Stomach (tissue), 9 donors: ENCODE data around the gene WDR82. TPM values are rescaled to one million over a fixed set of nuclear protein-coding genes. Genes with fewer than 3 reads are reported as not detected.
A peak's percentile ranks its signal among the peaks of the same experiment; 100 is the strongest.
"Not testable (repeated sequence)": the region's sequence is repeated elsewhere in the genome, so short reads cannot be mapped to it uniquely, and the experiment has no call there.

Experiments
- DNase-seq, 2 donors: peaks; one replicate each; pipeline versions ENCODE4 v3.0.0 to v3.0.0-alpha.2; 2013 to 2019
- H3K27ac ChIP-seq, 5 donors: fragments of 200-600 bp in 4 of 5; sonication (generic) in 4 of 5; one replicate each; pipeline ENCODE4 v1.5.1; 2013 to 2019; ENCODE audit warnings: mild to moderate bottlenecking in 1 of 5, moderate library complexity in 1 of 5
- H3K27me3 ChIP-seq, 3 donors: fragments of 200-600 bp; sonication (generic); one replicate each; pipeline ENCODE4 v1.5.1; 2017 to 2019; ENCODE audit warnings: mixed run types in 1 of 3
- H3K36me3 ChIP-seq, 4 donors: fragments of 200-600 bp; sonication (generic); 1 replicate in 3 of 4; 2 replicates in 1 of 4; pipeline ENCODE4 v1.5.1; 2016 to 2019
- H3K4me1 ChIP-seq, 4 donors: fragments of 200-600 bp; sonication (generic); one replicate each; pipeline ENCODE4 v1.5.1; 2016 to 2019
- H3K4me3 ChIP-seq, 4 donors: fragments of 200-600 bp; sonication (generic) in 3 of 4; one replicate each; pipeline ENCODE4 v1.5.1; 2016 to 2019; ENCODE audit warnings: mild to moderate bottlenecking in 1 of 4
- H3K9me3 ChIP-seq, 4 donors: fragments of 200-600 bp; sonication (generic); one replicate each; pipeline ENCODE4 v1.5.1; 2016 to 2019
- EP300 ChIP-seq: sonication (generic); formaldehyde crosslinking; IDR thresholded peaks from one replicate; pipeline ENCODE4 v1.6.1; 2017; ENCODE audit warnings: antibody characterized with exemption
- POLR2A ChIP-seq, 4 donors: fragments of 450-650 bp; IDR thresholded peaks; one replicate each; pipeline ENCODE4 v1.6.1; 2016; ENCODE audit warnings: antibody characterized with exemption in 4 of 4, control low read depth in 2 of 4, mild to moderate bottlenecking in 1 of 4, moderate library complexity in 1 of 4
- POLR2AphosphoS5 ChIP-seq, 3 donors: sonication (generic); formaldehyde crosslinking; IDR thresholded peaks; one replicate each; pipeline ENCODE4 v1.6.1; 2016; ENCODE audit warnings: antibody characterized with exemption in 3 of 3
- WGBS, 5 donors: extraction: QIAGEN DNeasy Blood & Tissue Kit in 3 of 5; methylation state at CpG; one replicate each; pipeline versions ENCODE4 v1.1.5 to v1.1.7; 2013 to 2018; 5-methylcytosine and 5-hydroxymethylcytosine counted together
- intact Hi-C: fragments of 100-400 bp; cut with DNase I; formaldehyde crosslinking; loops from one replicate; pipeline ENCODE4 v1.15.1; 2023; ENCODE audit warnings: low total_unique reads
- polyA plus RNA-seq, 3 donors: library from polyadenylated mRNA; stranded (reverse); fragments of 200-250 nt; gene quantifications; one replicate each; pipeline ENCODE4 v1.2.3, GENCODE V29; 2013
- total RNA-seq, 5 donors: library from RNA; depleted of rRNA; stranded (reverse); fragments of >200 nt; gene quantifications; one replicate each; pipeline versions ENCODE4 v1.1.0 to v1.2.3, GENCODE V29; 2014 to 2016
- TF ChIP-seq, protein P1 (sequence below), 7 experiments: fragments of 450-650 bp in 4 of 7; fragments of 200-600 bp in 3 of 7; sonication (generic) in 3 of 7; IDR thresholded peaks; one replicate each; pipeline ENCODE4 v1.5.1; 2016 to 2019; ENCODE audit warnings: antibody characterized with exemption in 7 of 7, control low read depth in 2 of 7, mild to moderate bottlenecking in 1 of 7
- donor health status: healthy with polysubstance abuse.
- donor health status: Bipolar disorder and iron deficiency.
- donor health status: healthy.

Gene WDR82
- total and polyA plus RNA-seq, 8 donors, result 8.2 to 64.8 (median 29.2) TPM

DNA sequence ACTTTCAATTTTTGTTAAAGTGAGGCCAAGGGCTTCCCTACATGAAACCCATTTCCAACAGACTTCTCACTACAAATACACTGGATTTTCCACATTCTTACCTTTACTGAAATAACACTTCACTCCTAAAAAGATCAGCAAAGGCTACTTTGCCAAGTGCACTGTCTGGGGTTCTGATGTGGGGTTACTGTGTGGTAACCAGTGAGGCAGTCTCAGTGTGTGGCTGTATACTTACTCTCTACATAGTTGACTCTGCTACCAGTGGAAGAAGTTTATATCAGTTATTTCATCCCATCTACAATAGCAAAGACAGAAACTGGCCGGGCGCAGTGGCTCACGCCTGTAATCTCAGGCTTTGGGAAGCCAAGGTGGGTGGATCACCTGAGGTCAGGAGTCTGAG, 5.6 kb downstream of the WDR82 start:
- Histone ChIP-seq H3K36me3 (peaks cover 14 to 42% (median 39%) of the 10 kb centered on the region in 4 donors), H3K4me3 (no peak overlapping the region), H3K27me3 (no peaks in the 10 kb centered on the region), H3K27ac (peak overlapping the region in 3 of 5 donors; percentile 27 to 64 (median 46)), H3K9me3 (no peaks in the 10 kb centered on the region), H3K4me1 (peaks cover 58 to 95% (median 74%) of the 10 kb centered on the region in 4 donors)
- 51 to 85% (median 68%) methylated on average over 3 of the region's 3 CpGs for WGBS, 5 donors
- intact Hi-C loops, result no loop called here
- no peak for DNase-seq
- TF ChIP-seq POLR2AphosphoS5 (IDR thresholded peaks at IDR 0.05), result no peak

DNA sequence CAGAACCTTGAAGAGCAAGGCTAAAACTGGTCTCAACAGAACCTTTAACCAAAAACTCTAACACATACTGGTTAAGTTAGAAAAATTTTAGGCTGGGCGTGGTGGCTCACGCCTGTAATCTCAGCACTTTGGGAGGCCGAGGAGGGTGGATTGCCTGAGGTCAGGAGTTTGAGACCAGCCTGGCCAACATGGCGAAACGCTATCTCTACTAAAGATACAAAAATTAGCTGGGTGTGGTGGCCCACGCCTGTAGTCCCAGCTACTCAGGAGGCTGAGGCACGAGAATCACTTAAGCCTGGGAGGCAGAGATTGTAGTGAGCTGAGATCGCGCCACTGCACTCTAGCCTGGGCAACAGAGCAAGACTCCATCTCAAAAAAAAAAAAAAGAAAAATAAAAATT, 6.3 kb downstream of the WDR82 start:
- WGBS, 5 donors, result 71 to 87% (median 81%) methylated on average over 9 of the region's 9 CpGs
- H3K27me3 ChIP-seq, H3K9me3 ChIP-seq, DNase-seq, intact Hi-C loops: not testable (repeated sequence)
- peak overlapping the region in 1 of 4 donors; percentile 15 for H3K4me3 ChIP-seq
- peaks cover 21 to 49% (median 45%) of the 10 kb centered on the region in 4 donors for H3K36me3 ChIP-seq
- peaks cover 58 to 100% (median 73%) of the 10 kb centered on the region in 4 donors for H3K4me1 ChIP-seq
- H3K27ac ChIP-seq, result peak overlapping the region in 3 of 5 donors; percentile 47 to 64 (median 58)

DNA sequence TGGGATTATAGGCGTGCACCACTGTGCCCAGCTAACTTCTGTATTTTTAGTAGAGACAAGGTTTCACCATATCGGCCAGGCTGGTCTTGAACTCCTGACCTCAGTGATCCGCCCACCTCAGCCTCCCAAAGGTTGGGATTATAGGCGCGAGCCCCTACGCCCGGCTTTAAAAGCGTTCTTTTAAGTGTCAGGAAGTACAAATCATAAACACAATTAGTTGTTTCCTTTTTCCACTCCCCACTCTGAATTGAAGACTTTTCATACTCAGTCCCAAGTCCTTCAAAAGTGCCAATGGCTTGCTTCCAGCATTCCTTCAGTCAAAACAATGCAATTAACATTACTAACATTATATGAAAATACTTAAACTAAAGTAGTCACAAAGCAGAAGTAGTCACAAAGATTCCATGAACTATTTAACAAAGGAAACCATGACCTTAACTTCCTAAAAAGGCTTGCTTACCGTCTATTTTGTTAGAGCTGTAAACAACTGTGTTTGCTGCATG, 8.1 kb downstream of the WDR82 start:
- H3K27ac ChIP-seq, result peak overlapping the region in 3 of 5 donors; percentile 47 to 64 (median 58)
- peaks cover 43 to 88% (median 56%) of the 10 kb centered on the region in 4 donors for H3K4me1 ChIP-seq
- H3K27me3 ChIP-seq, result no peaks in the 10 kb centered on the region
- no peak overlapping the region for H3K4me3 ChIP-seq
- peak in 1 of 2 donors; percentile 34 for DNase-seq
- TF ChIP-seq POLR2A (IDR thresholded peaks at IDR 0.05) (no peak), POLR2AphosphoS5 (IDR thresholded peaks at IDR 0.05) (no peak), EP300 (no peak)
- TF ChIP-seq, protein P1, sequence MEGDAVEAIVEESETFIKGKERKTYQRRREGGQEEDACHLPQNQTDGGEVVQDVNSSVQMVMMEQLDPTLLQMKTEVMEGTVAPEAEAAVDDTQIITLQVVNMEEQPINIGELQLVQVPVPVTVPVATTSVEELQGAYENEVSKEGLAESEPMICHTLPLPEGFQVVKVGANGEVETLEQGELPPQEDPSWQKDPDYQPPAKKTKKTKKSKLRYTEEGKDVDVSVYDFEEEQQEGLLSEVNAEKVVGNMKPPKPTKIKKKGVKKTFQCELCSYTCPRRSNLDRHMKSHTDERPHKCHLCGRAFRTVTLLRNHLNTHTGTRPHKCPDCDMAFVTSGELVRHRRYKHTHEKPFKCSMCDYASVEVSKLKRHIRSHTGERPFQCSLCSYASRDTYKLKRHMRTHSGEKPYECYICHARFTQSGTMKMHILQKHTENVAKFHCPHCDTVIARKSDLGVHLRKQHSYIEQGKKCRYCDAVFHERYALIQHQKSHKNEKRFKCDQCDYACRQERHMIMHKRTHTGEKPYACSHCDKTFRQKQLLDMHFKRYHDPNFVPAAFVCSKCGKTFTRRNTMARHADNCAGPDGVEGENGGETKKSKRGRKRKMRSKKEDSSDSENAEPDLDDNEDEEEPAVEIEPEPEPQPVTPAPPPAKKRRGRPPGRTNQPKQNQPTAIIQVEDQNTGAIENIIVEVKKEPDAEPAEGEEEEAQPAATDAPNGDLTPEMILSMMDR (IDR thresholded peaks at IDR 0.05), result no peak
- 24 to 45% (median 38%) methylated on average over 9 of the region's 9 CpGs for WGBS, 5 donors
- no peaks in the 10 kb centered on the region for H3K9me3 ChIP-seq
- peaks cover 39 to 67% (median 64%) of the 10 kb centered on the region in 4 donors for H3K36me3 ChIP-seq
- intact Hi-C loops, result no loop called here

DNA sequence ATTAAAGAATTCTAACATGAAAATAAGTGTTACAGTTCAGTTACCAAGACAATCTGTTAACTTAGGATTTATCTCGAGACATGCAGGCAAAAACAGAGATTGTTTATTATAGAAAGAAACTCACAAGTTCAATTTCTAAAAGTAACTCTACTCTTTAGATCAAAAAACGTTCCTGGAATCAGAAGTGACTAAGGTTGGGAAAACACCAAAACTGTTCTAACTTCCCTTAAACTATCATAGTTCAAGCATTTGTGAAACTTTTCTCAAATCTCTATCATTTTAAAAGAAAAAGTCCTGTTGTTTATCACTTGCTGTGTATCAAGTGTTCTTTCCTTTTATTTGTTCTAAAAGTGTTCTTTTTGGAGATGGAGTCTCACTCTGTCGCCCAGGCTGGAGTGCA, 8.7 kb downstream of the WDR82 start:
- Histone ChIP-seq H3K4me3 (no peak overlapping the region), H3K9me3 (no peaks in the 10 kb centered on the region)
- TF ChIP-seq EP300 (no peak), POLR2AphosphoS5 (IDR thresholded peaks at IDR 0.05) (no peak), POLR2A (IDR thresholded peaks at IDR 0.05) (no peak)
- TF ChIP-seq, protein P1 (IDR thresholded peaks at IDR 0.05), result no peak

DNA sequence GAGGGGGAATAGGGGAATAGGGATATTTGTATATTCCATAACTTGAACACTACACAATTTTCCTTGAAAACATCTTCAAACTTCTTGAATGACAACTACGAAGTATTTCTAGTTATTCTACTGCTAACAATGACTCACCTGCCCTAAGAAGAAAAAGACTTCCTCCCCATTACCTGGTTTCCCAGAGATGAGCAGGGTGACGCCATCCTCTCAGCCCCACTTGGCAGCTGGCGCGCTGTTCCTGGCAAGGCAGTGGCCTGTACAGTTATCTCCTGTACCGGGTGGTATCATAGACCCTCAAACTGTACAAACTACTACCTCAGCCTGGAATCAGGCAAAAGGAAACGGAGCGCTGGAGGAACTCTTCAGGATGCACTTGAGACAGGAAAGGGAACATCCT, 10.4 kb downstream of the WDR82 start:
- DNase-seq, result no peak
- Histone ChIP-seq H3K4me1 (peaks cover 23 to 88% (median 50%) of the 10 kb centered on the region in 4 donors), H3K4me3 (no peak overlapping the region), H3K27ac (no peak overlapping the region), H3K9me3 (no peaks in the 10 kb centered on the region), H3K27me3 (no peaks in the 10 kb centered on the region), H3K36me3 (peaks cover 57 to 81% (median 78%) of the 10 kb centered on the region in 4 donors)
- intact Hi-C loops, result no loop called here
- WGBS, 5 donors, result 83 to 91% (median 88%) methylated on average over 7 of the region's 7 CpGs
- no peak for TF ChIP-seq POLR2AphosphoS5 (IDR thresholded peaks at IDR 0.05)
- TF ChIP-seq EP300, result no peak
- no peak for TF ChIP-seq POLR2A (IDR thresholded peaks at IDR 0.05)
- TF ChIP-seq, protein P1 (IDR thresholded peaks at IDR 0.05), result no peak

More for the DNA sequence above, 8.7 kb downstream of the WDR82 start:
- peak overlapping the region in 3 of 5 donors; percentile 47 to 64 (median 58) for H3K27ac ChIP-seq
- DNase-seq, result no peak
- WGBS, 5 donors, result 39 to 58% (median 44%) methylated on average over 3 of the region's 3 CpGs
- intact Hi-C loops, result no loop called here
- H3K4me1 ChIP-seq, result peaks cover 37 to 88% (median 53%) of the 10 kb centered on the region in 4 donors
- peaks cover 42 to 70% (median 67%) of the 10 kb centered on the region in 4 donors for H3K36me3 ChIP-seq
- H3K27me3 ChIP-seq, result no peaks in the 10 kb centered on the region
